HG02642 (cell line): ENCODE data around the gene SRRM3.
"Not testable (repeated sequence)": the region's sequence is repeated elsewhere in the genome, so short reads cannot be mapped to it uniquely, and the experiment has no call there.

Experiments
- ATAC-seq: cut with Tn5 transposase; IDR thresholded peaks from one replicate; pipeline ENCODE4 v1.9.1; 2021; ENCODE audit warnings: mild to moderate bottlenecking; ENCODE audit not compliant: unreplicated experiment, poor library complexity

The SRRM3 gene

GRCh38 chr7:76303202-76304147 is 101.8 kb downstream of the SRRM3 start:
- peak; percentile 47 for ATAC-seq

DNA sequence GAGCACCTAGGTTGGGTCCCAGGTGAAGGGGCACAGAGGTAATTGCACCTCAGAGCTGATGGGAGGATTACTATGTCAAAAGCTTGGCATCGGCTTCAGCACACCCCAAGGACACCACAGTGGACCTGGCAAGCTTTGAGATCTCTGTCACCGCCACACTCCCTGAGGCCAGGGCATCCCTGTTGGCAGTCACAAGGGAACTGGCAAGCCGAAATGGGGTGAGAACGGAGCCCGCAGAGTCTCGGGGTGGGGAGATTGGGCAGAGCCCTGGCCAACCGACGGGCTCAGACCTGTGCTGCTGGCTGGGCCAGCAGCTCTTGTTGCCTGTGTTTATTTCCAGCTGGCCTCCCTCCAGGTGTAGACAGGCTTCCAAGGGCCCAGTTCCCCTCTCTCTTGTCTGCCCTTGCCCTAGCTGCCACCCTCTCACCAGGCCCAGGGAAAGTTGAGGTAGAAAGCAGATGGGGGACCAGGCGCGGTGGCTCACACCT is 103.2 kb downstream of the SRRM3 start:
- no peak for ATAC-seq

GRCh38 chr7:76308874-76309273 is 107.2 kb downstream of the SRRM3 start:
- not testable (repeated sequence) for ATAC-seq

GRCh38 chr7:76309341-76310101 is 107.8 kb downstream of the SRRM3 start:
- not testable (repeated sequence) for ATAC-seq

- no peak for ATAC-seq
Measured at GRCh38 chr7:76310102-76310957, 108.6 kb downstream of the SRRM3 start.

DNA sequence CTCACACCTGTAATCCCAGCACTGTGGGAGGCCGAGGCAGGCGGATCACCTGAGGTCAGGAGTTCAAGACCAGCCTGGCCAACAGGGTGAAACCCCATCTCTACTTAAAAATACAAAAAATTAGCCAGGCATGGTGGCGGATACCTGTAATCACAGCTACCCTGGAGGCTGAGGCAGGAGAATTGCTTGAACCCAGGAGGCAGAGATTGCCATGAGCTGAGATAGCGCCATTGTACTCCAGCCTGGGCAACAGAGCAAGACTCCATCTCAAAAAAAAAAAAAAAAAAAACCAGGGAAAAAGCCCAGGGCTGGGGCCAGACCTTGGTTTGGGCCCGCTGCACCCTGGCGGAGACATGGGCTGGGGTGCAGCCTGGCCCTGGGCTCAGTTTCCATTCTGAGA is 110.1 kb downstream of the SRRM3 start:
- ATAC-seq = not testable (repeated sequence)

- ATAC-seq = peak; percentile 37
Measured at GRCh38 chr7:76314042-76314721, 112.5 kb downstream of the SRRM3 start.

- not testable (repeated sequence) for ATAC-seq
Measured at GRCh38 chr7:76314740-76315139, 113.0 kb downstream of the SRRM3 start.

DNA sequence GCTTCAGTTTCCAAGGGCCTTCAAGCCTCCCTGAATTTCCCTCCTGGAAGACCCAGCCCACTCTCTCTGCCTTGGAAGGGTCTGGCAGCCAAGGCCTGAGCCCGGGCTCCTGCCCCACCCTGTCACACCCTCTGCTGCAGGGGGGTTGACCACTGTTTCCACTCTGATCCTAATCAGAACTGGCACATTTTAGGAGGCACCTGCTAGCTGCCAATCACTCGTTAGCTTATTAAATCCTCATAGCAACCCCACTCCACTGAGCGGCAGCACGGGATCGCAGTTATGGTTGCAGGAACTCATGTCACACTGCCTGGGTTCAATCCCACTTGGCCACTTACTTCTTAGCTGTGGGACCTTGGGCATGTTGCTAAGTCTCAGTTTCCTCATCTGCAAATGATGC is 113.7 kb downstream of the SRRM3 start:
- no peak for ATAC-seq

DNA sequence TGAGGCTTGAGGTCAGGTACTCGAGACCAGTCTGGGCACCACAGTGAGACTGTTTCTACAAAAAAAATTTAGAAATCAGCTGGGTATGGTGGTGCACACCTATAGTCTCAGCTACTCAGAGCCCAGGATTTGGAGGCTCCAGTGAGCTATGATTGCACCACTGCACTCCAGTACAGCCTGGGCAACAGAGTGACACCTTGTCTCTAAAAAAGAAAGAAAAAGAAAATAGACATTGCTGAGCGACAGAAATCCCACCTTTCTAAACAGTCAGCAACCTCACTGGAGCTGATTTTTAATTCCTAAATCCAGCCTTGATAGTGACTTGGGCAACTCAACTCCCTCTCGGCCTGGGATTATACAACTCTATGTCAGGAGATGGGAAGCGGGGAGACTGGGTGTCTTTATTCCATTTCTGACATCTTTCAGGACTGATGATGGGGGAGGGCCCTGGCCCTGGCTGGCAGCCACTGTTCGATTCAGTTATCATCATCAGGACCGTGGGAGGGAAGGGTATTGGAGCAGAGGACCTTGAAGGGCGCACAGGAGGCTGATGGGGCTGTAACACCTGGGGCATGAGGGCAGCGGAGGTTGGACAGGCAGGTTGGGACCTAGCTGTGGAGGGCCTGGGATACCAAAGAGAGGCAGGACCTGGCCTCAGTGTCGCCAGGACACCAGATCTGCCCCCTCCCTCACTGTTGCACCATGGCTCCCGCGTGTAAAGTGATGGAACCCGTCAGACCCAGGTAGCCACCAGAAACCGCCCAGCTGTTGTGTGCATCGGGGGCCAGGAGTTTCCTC is 115.5 kb downstream of the SRRM3 start:
- ATAC-seq = no peak

DNA sequence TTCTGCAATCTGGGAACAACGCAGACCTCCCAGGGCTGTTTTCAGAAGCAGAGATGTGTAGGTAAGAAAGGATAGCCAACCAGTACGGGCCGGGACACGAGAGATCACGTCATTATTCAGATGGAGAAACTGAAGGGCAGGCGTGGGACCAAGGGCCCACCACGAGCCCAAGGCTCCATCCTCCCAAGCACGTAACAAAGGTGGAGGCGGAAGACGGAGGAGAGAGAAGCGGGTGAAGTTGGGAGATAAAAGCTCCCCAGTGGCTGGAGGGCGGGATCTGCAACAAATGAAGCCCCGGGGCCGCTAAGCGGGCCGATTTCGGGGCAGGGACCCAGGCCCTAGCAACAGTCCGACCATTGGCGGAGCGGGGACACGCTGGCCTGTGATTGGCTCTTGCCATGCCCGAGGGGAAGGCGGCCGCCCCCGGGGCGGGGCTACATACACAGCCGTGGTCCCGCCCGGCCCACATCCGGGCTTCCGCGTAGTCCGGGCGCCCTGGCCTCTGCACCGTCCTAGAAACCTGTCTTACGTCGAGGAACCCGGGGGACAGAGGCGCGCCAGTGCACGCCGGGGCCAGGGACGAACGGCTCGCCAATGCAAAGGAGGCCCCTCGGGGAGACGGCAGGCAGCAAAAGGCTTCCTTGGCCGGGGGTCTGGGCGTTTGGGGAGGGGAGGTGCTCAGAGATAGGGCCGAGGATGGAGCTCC is 116.2 kb downstream of the SRRM3 start:
- ATAC-seq = peak; percentile 93

GRCh38 chr7:76318488-76319353 is 117.0 kb downstream of the SRRM3 start:
- ATAC-seq = peak; percentile 44

DNA sequence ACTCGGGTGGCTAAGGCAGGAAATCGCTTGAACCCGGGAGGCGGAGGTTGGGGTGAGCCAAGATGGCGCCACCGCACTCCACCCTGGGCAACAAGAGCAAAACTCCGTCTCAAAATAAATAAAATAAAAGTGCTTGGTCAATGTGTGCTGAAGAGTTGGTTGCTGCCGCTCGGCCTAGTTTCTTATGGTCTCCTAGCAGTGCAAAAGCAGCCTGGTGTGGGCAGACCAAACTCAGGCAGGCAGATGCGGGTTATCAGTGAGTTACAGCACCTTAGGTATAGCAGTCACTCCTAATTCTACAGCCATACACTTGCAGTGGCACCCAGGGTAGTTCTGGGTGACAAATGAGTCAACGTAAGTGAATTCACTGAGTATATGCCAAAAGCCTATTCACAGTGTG is 123.4 kb downstream of the SRRM3 start:
- ATAC-seq = no peak

- ATAC-seq = no peak
Measured at GRCh38 chr7:76325811-76326210, 124.1 kb downstream of the SRRM3 start.

DNA sequence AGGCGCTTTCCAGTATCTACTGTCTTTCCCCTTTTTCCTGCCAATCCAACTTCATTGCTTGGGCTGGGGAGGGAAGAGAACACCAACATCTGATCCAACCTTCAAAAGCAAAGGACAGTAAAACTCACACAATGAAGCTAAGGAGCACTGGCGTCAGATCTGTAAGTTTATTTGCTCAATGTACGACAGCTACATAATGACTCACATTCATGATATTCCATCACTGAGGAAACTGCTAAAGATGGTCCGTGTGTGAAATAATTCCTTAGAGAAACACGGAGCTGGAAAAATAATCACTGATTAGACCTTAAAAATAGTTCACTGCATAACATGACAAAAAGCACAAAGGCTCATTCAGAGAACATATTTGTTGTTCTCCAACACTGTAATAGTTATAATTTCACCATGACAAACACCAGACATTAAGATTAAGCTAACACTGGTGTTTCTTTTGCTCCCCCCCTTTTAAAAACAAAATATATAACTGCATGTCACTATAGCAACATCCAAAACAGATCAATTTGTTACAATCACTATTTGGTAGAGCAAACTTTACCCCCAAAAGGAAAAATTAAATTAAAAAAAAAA is 125.0 kb downstream of the SRRM3 start:
- ATAC-seq = no peak

DNA sequence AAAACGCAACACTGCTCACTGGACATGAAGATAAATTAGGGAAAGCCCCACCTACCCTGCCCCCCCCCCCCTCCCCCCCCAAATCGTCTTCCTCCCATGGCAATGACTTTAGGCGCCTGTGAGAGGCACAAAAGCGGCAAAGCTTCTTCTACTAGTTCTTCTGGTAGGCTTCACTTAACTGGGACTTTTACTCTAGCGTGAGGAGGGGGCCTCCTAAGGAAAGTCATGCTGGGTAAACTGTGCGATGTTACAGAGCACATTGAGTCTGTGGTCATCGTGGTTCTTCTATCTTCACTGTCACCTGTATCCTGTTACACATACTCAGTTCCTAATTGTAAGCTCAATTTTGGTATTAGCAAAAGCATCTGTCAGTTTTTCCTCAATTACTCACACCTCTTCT is 125.9 kb downstream of the SRRM3 start:
- ATAC-seq = no peak

- no peak for ATAC-seq
Measured at GRCh38 chr7:76328389-76328788, 126.7 kb downstream of the SRRM3 start.
